Measurements from ENCODE around the gene NUCKS1. TPM values are rescaled to one million over a fixed set of nuclear protein-coding genes. Genes with fewer than 3 reads are reported as not detected.
A peak's percentile ranks its signal among the peaks of the same experiment; 100 is the strongest.

The NUCKS1 gene
- total and polyA plus RNA-seq, 10 donors = 26.9 to 142 (median 96.7) TPM

- H3K4me1 ChIP-seq = peaks cover 27 to 100% (median 83%) of the 10 kb centered on the region in 6 donors
- no peak for DNase-seq
- intact Hi-C loops (cut with DNase I; ENCODE audit: low total_unique reads) = no loop called here
- TF ChIP-seq POLR2A (IDR thresholded peaks at IDR 0.05) (no peak), CTCF (IDR thresholded peaks at IDR 0.05 in 8 of 11, conservative IDR thresholded peaks at IDR 0.05 in 3 of 11) (no peak), POLR2AphosphoS5 (IDR thresholded peaks at IDR 0.05) (peak in 2 of 3 donors; percentile 36 to 64)
- 42 to 53% (median 48%) methylated on average over 8 to 9 of the region's 9 CpGs for WGBS, 5 donors
- H3K27ac ChIP-seq = peak overlapping the region in 7 of 8 donors; percentile 21 to 82 (median 76)
- H3K36me3 ChIP-seq = peaks cover 0 to 39% (median 9%) of the 10 kb centered on the region in 6 donors
- H3K27me3 ChIP-seq (replicated peaks in 1 of 7) = peaks cover 0 to 8% (median 0%) of the 10 kb centered on the region in 7 donors
- H3K9me3 ChIP-seq = no peaks in the 10 kb centered on the region
- H3K4me3 ChIP-seq = peak overlapping the region in 1 of 8 donors; percentile 31
These were observed 84.6 kb downstream of the NUCKS1 start for GRCh38 chr1:205665201-205666045.

DNA sequence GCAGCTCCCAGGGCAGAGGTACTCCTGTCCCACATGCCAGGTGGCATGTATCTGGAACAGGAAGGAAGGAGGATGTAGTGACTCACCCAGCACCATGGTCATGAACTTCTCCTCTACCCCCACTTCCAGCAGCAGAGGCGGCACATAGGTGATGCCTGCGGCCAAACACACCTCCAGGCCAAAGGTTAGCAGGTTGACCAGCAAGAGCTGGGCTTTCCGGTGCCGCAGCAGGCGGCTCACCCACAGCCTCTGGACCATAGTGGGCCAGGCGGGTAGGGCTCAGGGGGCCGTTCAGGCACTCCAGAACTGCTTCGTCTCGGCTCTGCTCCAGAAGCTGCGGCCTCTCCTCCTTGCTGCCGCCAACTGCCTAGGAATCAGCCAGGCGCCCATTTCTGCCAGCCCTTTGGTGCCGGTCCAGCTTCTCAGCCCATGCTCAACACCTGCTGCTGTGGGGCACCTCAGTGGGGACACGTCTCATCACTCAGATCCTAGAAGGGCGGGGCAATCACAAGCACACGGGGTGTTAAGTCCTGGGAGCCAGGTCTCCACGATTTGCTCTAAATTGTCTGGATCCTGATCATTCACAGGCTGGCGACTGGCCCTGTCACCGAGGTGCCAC, 85.5 kb downstream of the NUCKS1 start:
- Histone ChIP-seq H3K27me3 (replicated peaks in 1 of 7) (peaks cover 0 to 3% (median 0%) of the 10 kb centered on the region in 7 donors), H3K4me3 (no peak overlapping the region), H3K27ac (peak overlapping the region; percentile 21 to 82 (median 70)), H3K4me1 (peaks cover 28 to 100% (median 82%) of the 10 kb centered on the region in 6 donors), H3K9me3 (no peaks in the 10 kb centered on the region), H3K36me3 (peaks cover 0 to 43% (median 9%) of the 10 kb centered on the region in 6 donors)
- TF ChIP-seq CTCF (IDR thresholded peaks at IDR 0.05 in 8 of 11, conservative IDR thresholded peaks at IDR 0.05 in 3 of 11) (no peak), POLR2AphosphoS5 (IDR thresholded peaks at IDR 0.05) (peak in 1 of 3 donors; percentile 37), POLR2A (IDR thresholded peaks at IDR 0.05) (no peak)
- DNase-seq = no peak
- intact Hi-C loops (cut with DNase I; ENCODE audit: low total_unique reads) = no loop called here
- 54 to 76% (median 70%) methylated on average over 6 to 19 of the region's 19 CpGs for WGBS, 5 donors

- H3K4me3 ChIP-seq = no peak overlapping the region
- no peak for DNase-seq
- H3K9me3 ChIP-seq = no peaks in the 10 kb centered on the region
- 82 to 91% (median 87%) methylated on average over 18 of the region's 18 CpGs for WGBS, 5 donors
- TF ChIP-seq POLR2A (IDR thresholded peaks at IDR 0.05) (no peak), POLR2AphosphoS5 (IDR thresholded peaks at IDR 0.05) (peak in 1 of 3 donors; percentile 10)
- H3K4me1 ChIP-seq = peaks cover 35 to 100% (median 79%) of the 10 kb centered on the region in 6 donors
- peak overlapping the region; percentile 15 to 82 (median 62) for H3K27ac ChIP-seq
- H3K27me3 ChIP-seq (replicated peaks in 1 of 7) = no peaks in the 10 kb centered on the region
- H3K36me3 ChIP-seq = peaks cover 0 to 54% (median 12%) of the 10 kb centered on the region in 6 donors
- intact Hi-C loops (cut with DNase I; ENCODE audit: low total_unique reads) = no loop called here
These were observed 86.6 kb downstream of the NUCKS1 start for GRCh38 chr1:205663286-205663936.

Small RNAs within 50 kb of the gene (small RNA-seq; reads per million reads assigned to genes)
- 0 reads per million in 4 donors for gene RF00017
- gene RF00139 = 0 to 0.06 (median 0) reads per million in 4 donors

Other genes with a start within 250 kb of the NUCKS1 start
- gene CDK18, start 245.5 kb downstream of the NUCKS1 start, total RNA-seq = 10 to 100 TPM; 14.1 to 25.3 (median 22.4) TPM
- 10 to 100 TPM in 1 of 3 donors, 1 to 10 TPM in 2; 3.5 to 15.3 (median 5.5) TPM for gene CDK18, start 245.5 kb downstream of the NUCKS1 start, polyA plus RNA-seq
- gene ELK4, start 118.2 kb downstream of the NUCKS1 start, total RNA-seq = 100 to 1,000 TPM in 4 of 7 donors, 10 to 100 TPM in 3; 50.9 to 109 (median 102) TPM
- 10 to 100 TPM in 1 of 3 donors, 1 to 10 TPM in 2; 8.5 to 12.5 (median 9.8) TPM for gene ELK4, start 118.2 kb downstream of the NUCKS1 start, polyA plus RNA-seq
- gene SLC45A3, start 69.7 kb downstream of the NUCKS1 start, total RNA-seq = 10 to 100 TPM; 22.8 to 43.7 (median 30.4) TPM
- 10 to 100 TPM; 16.8 to 41.5 (median 36.0) TPM for gene SLC45A3, start 69.7 kb downstream of the NUCKS1 start, polyA plus RNA-seq
- 10 to 100 TPM; 31.7 to 49.7 (median 43.8) TPM for gene RAB29, start 25.3 kb upstream of the NUCKS1 start, total RNA-seq
- 10 to 100 TPM; 16.6 to 28.1 (median 21.2) TPM for gene RAB29, start 25.3 kb upstream of the NUCKS1 start, polyA plus RNA-seq
- 10 to 100 TPM; 17.3 to 29.0 (median 22.9) TPM for gene SLC41A1, start 63.0 kb upstream of the NUCKS1 start, total RNA-seq
- gene SLC41A1, start 63.0 kb upstream of the NUCKS1 start, polyA plus RNA-seq = 1 to 10 TPM; 4.1 to 7.5 (median 5.8) TPM
- 1 to 10 TPM in 5 of 7 donors, under 1 TPM in 2; 0.28 to 2.9 (median 1.8) TPM for gene PM20D1, start 100.0 kb upstream of the NUCKS1 start, total RNA-seq
- under 1 TPM in 2 of 3 donors, not detected in 1; 0.38 to 0.53 TPM for gene PM20D1, start 100.0 kb upstream of the NUCKS1 start, polyA plus RNA-seq
- not detected for gene SLC26A9, start 193.3 kb upstream of the NUCKS1 start, total RNA-seq
- under 1 TPM in 2 of 3 donors, not detected in 1; 0.02 to 0.03 TPM for gene SLC26A9, start 193.3 kb upstream of the NUCKS1 start, polyA plus RNA-seq

Data from spleen (tissue), 11 donors.